OCI-LY7 (cell line): ENCODE results near the gene CASP9. TPM values are rescaled to one million over a fixed set of nuclear protein-coding genes. Genes with fewer than 3 reads are reported as not detected.

Source experiments
- BruUV-seq: library from RNA; stranded (reverse); fragments of 400-500 nt; replicated peaks from 2 replicates; lab custom pipeline; 2021; lab: Mats Ljungman, UMichigan
- CTCF ChIA-PET: fragments of 300-600 bp; sonication (Branson Sonifier 250); formaldehyde crosslinking; loops from one replicate; lab custom pipeline; 2022; ENCODE audit warnings: antibody characterized with exemption; ENCODE audit not compliant: unreplicated experiment; lab: Charles Lee
- POLR2A ChIA-PET: fragments of 300-600 bp; sonication (Branson Sonifier 250); formaldehyde crosslinking; loops from one replicate; lab custom pipeline; 2022; ENCODE audit warnings: antibody characterized with exemption; lab: Charles Lee
- DNase-seq: peaks from one replicate; pipeline ENCODE4 v3.0.0-alpha.2; 2015; ENCODE audit warnings: low spot score
- H2AFZ ChIP-seq: fragments of 200-600 bp; sonication (generic), shearing (Covaris generic); 2 replicates; pipeline ENCODE4 v1.6.1; 2014; ENCODE audit warnings: mild to moderate bottlenecking, antibody characterized with exemption, low read length, moderate library complexity
- H3K27ac ChIP-seq: fragments of 200-600 bp; sonication (generic); 2 replicates; pipeline ENCODE4 v1.5.1; 2014; ENCODE audit warnings: mixed run types, low read depth, mild to moderate bottlenecking, moderate library complexity, low read length, inconsistent platforms; ENCODE audit not compliant: poor library complexity, severe bottlenecking
- H3K36me3 ChIP-seq: fragments of 200-600 bp; sonication (generic); 2 replicates; pipeline ENCODE4 v1.6.1; 2014; ENCODE audit warnings: mild to moderate bottlenecking, antibody characterized with exemption, low read length, moderate library complexity, mixed read lengths; ENCODE audit not compliant: insufficient read depth
- H3K4me1 ChIP-seq: fragments of 200-600 bp; sonication (generic); 2 replicates; pipeline ENCODE4 v1.5.1; 2014; ENCODE audit warnings: mild to moderate bottlenecking, low read length; ENCODE audit not compliant: insufficient read depth, poor library complexity, severe bottlenecking
- H3K4me2 ChIP-seq: fragments of 200-600 bp; sonication (generic); 2 replicates; pipeline ENCODE4 v1.6.1; 2014; ENCODE audit warnings: mild to moderate bottlenecking, low read length
- H3K4me3 ChIP-seq: fragments of 200-600 bp; sonication (generic); 2 replicates; pipeline ENCODE4 v1.5.1; 2014; ENCODE audit warnings: mild to moderate bottlenecking, low read depth, low read length; ENCODE audit not compliant: poor library complexity, severe bottlenecking
- H3K79me2 ChIP-seq: fragments of 200-600 bp; sonication (generic); 2 replicates; pipeline ENCODE4 v1.6.1; 2016; ENCODE audit warnings: low read depth, mild to moderate bottlenecking, low read length, moderate library complexity, mixed read lengths; ENCODE audit not compliant: insufficient read depth
- H3K9me2 ChIP-seq: fragments of 200-600 bp; sonication (generic); 2 replicates; pipeline ENCODE4 v1.6.1; 2016; ENCODE audit warnings: mild to moderate bottlenecking, low read length, mixed read lengths; ENCODE audit not compliant: insufficient read depth
- H3K9me3 ChIP-seq: fragments of 200-600 bp; sonication (generic); 2 replicates; pipeline ENCODE4 v1.6.1; 2014; ENCODE audit warnings: mild to moderate bottlenecking, mixed run types, low read length, mixed read lengths
- H4K20me1 ChIP-seq: fragments of 200-600 bp; sonication (generic); 2 replicates; pipeline ENCODE4 v1.6.1; 2014; ENCODE audit warnings: mild to moderate bottlenecking, antibody characterized with exemption, low read length, moderate library complexity, mixed read lengths; ENCODE audit not compliant: insufficient read depth
- EZH2phosphoT487 ChIP-seq: fragments of 200-600 bp; sonication (generic); IDR thresholded peaks from 2 replicates; pipeline ENCODE4 v1.6.1; 2018; ENCODE audit warnings: low read depth, borderline replicate concordance, mild to moderate bottlenecking, mixed run types, antibody characterized with exemption, low read length, moderate library complexity, mixed read lengths
- intact Hi-C: fragments of 100-400 bp; cut with micrococcal nuclease; formaldehyde crosslinking; loops from one replicate; pipeline ENCODE4 v1.10.0; 2022; ENCODE audit not compliant: unreplicated experiment
- total RNA-seq, 2 experiments: library from RNA; depleted of rRNA in 1 of 2; stranded (reverse); fragments of >200 nt in 1 of 2; shearing (Covaris generic) in 1 of 2; gene quantifications; 2 replicates each; pipeline ENCODE4 v1.2.3, GENCODE V29; 2014 to 2022
- TF ChIP-seq, protein P1 (sequence below): fragments of 200-600 bp; sonication (generic); conservative IDR thresholded peaks from 2 replicates; pipeline ENCODE4 v1.5.1; 2014; ENCODE audit warnings: mild to moderate bottlenecking, antibody characterized with exemption, low read length, moderate library complexity, mixed read lengths

The CASP9 gene
- total RNA-seq, 2 experiments from 2014 or later = 14.5 to 17.6 TPM

DNA sequence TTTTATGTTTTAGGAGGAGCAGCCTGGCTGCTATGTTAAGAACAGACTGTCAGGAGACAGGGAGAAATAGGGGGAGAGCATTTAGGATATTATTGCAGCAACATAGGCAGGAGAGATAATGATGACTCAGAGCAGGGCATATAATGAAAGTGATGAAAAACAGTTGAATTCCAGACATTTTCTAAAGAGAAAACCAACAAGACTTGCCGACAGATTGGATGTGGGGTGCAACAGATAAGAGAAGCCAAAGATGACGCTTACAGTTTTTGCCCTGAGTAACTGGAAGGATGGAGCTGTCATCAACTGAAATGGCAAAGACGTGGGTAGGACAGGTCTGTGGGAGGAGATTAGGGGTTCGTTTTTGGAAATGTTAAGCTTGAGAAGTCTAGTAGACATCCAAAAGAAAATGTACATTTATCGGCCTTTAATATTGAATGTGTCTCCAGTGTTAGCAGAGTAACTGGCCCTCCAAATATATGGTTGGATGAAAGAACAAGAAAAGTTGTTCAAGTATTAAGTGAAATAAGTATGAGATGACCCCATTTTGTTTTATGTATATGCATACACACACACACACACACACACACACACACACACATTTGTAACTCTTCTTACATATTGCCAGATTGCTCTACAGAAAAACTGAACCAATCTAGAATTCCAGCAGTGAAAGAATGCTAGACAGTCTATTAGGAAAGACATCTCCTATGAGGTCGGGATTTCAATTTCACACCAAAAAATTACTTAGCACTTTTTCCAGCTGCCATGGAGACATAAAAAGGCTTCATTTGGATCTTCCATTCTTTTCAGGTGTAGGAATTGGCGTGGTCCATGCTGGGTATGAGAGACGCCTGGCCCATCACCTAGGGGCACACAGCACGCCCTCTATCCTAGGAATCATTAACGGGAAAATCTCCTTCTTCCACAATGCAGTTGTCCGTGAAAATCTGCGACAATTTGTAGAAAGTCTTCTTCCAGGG, 19.9 kb upstream of the CASP9 start:
- Histone ChIP-seq H3K36me3 (peaks cover 77% of the 10 kb centered on the region), H3K79me2 (no peaks in the 10 kb centered on the region), H4K20me1 (no peaks in the 10 kb centered on the region), H3K4me3 (no peak overlapping the region), H3K27ac (no peak overlapping the region), H3K9me2 (no peaks in the 10 kb centered on the region), H2AFZ (no peak overlapping the region), H3K4me1 (no peaks in the 10 kb centered on the region), H3K9me3 (no peaks in the 10 kb centered on the region), H3K4me2 (no peak overlapping the region)
- intact Hi-C loops = no loop called here
- TF ChIP-seq, protein P1, sequence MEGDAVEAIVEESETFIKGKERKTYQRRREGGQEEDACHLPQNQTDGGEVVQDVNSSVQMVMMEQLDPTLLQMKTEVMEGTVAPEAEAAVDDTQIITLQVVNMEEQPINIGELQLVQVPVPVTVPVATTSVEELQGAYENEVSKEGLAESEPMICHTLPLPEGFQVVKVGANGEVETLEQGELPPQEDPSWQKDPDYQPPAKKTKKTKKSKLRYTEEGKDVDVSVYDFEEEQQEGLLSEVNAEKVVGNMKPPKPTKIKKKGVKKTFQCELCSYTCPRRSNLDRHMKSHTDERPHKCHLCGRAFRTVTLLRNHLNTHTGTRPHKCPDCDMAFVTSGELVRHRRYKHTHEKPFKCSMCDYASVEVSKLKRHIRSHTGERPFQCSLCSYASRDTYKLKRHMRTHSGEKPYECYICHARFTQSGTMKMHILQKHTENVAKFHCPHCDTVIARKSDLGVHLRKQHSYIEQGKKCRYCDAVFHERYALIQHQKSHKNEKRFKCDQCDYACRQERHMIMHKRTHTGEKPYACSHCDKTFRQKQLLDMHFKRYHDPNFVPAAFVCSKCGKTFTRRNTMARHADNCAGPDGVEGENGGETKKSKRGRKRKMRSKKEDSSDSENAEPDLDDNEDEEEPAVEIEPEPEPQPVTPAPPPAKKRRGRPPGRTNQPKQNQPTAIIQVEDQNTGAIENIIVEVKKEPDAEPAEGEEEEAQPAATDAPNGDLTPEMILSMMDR = no peak
- no peak for TF ChIP-seq EZH2phosphoT487
- no peak for DNase-seq
- no TSS peak for BruUV-seq
- ChIA-PET POLR2A (no interaction called here), CTCF (no interaction called here)

GRCh38 chr1:15543251-15543588, 19.2 kb upstream of the CASP9 start:
- no peaks in the 10 kb centered on the region for H4K20me1 ChIP-seq
- no peak overlapping the region for H2AFZ ChIP-seq
- ChIA-PET CTCF (no interaction called here), POLR2A (no interaction called here)
- H3K9me3 ChIP-seq = no peaks in the 10 kb centered on the region
- TF ChIP-seq EZH2phosphoT487 = no peak
- TF ChIP-seq, protein P1 = no peak
- no peak overlapping the region for H3K4me3 ChIP-seq
- no peak overlapping the region for H3K27ac ChIP-seq
- H3K4me1 ChIP-seq = no peaks in the 10 kb centered on the region
- no peaks in the 10 kb centered on the region for H3K79me2 ChIP-seq
- H3K36me3 ChIP-seq = peaks cover 74% of the 10 kb centered on the region
- BruUV-seq = no TSS peak
- no peaks in the 10 kb centered on the region for H3K9me2 ChIP-seq
- DNase-seq = no peak
- no peak overlapping the region for H3K4me2 ChIP-seq
- intact Hi-C loops = no loop called here
